Stimulated activated CD8-positive, alpha-beta memory T cell treated with anti-CD3 and anti-CD28 coated beads, Interleukin-15, amount 100 ng/mL, for 48 hours (primary cell): ENCODE data around the gene DAND5.
"Not testable (repeated sequence)": the region's sequence is repeated elsewhere in the genome, so short reads cannot be mapped to it uniquely, and the experiment has no call there.

ENCODE experiments used
- DNase-seq, 2 donors: peaks; one replicate each; pipeline ENCODE4 v3.0.0-alpha.2; 2020; ENCODE audit warnings: low read depth in 2 of 2

Gene DAND5

GRCh38 chr19:12945479-12946091, 23.8 kb upstream of the DAND5 start, which contains the start of gene RAD23A:
RAD23A (plus strand) TSS chr19:12945862; CDS start chr19:12945949, 87 bp downstream.
- peak; percentile 98 for DNase-seq

GRCh38 chr19:12946092-12946721, 23.2 kb upstream of the DAND5 start:
- peak in 1 of 2 donors; percentile 26 for DNase-seq

- DNase-seq = no peak
Measured at GRCh38 chr19:12946731-12947496, 22.5 kb upstream of the DAND5 start.

GRCh38 chr19:12947702-12948611, 21.4 kb upstream of the DAND5 start:
- DNase-seq = no peak

- DNase-seq = no peak
Measured at GRCh38 chr19:12948612-12949362, 20.6 kb upstream of the DAND5 start.

GRCh38 chr19:12949363-12950283, 19.8 kb upstream of the DAND5 start:
- no peak for DNase-seq

GRCh38 chr19:12952050-12952449, 17.3 kb upstream of the DAND5 start:
- not testable (repeated sequence) for DNase-seq

- no peak for DNase-seq
Measured at GRCh38 chr19:12952488-12953137, 16.8 kb upstream of the DAND5 start.

GRCh38 chr19:12953138-12953798, 16.1 kb upstream of the DAND5 start:
- DNase-seq = no peak

- no peak for DNase-seq
Measured at GRCh38 chr19:12953799-12954611, 15.4 kb upstream of the DAND5 start.

- no peak for DNase-seq
Measured at GRCh38 chr19:12954612-12954962, 14.8 kb upstream of the DAND5 start.

GRCh38 chr19:12955575-12955974, 13.8 kb upstream of the DAND5 start:
- DNase-seq = not testable (repeated sequence)

GRCh38 chr19:12955996-12956395, 13.4 kb upstream of the DAND5 start:
- no peak for DNase-seq

- peak; percentile 83 for DNase-seq
Measured at GRCh38 chr19:12956446-12957388, 12.7 kb upstream of the DAND5 start, which contains the start of gene GADD45GIP1. GADD45GIP1 (minus strand) TSS chr19:12957223; CDS start chr19:12957212, 11 bp downstream.

GRCh38 chr19:12957389-12957952, 11.9 kb upstream of the DAND5 start:
- not testable (repeated sequence) for DNase-seq

- no peak for DNase-seq
Measured at GRCh38 chr19:12959481-12959880, 9.9 kb upstream of the DAND5 start.
